ENCODE measurements around the gene ZNF2. TPM values are rescaled to one million over a fixed set of nuclear protein-coding genes. Genes with fewer than 3 reads are reported as not detected.
"Not testable (repeated sequence)": the region's sequence is repeated elsewhere in the genome, so short reads cannot be mapped to it uniquely, and the experiment has no call there.

Gene ZNF2
- total RNA-seq, 3 donors from 2014 or later = 2.5 to 7.0 (median 2.9) TPM

GRCh38 chr2:95181774-95182173 lies 16.2 kb downstream of the ZNF2 start:
- intact Hi-C loops (cut with DNase I, micrococcal nuclease) = no loop called here
- H3K4me1 ChIP-seq (ENCODE audit: low read depth) = no peaks in the 10 kb centered on the region
- ATAC-seq = no peak
- H3K4me3 ChIP-seq = no peak overlapping the region
- TF ChIP-seq CTCF (IDR thresholded peaks at IDR 0.05) = no peak
- no peak for DNase-seq
- peaks cover 7% of the 10 kb centered on the region for H3K36me3 ChIP-seq (ENCODE audit: low read depth)
- H3K9me3 ChIP-seq = no peaks in the 10 kb centered on the region

DNA sequence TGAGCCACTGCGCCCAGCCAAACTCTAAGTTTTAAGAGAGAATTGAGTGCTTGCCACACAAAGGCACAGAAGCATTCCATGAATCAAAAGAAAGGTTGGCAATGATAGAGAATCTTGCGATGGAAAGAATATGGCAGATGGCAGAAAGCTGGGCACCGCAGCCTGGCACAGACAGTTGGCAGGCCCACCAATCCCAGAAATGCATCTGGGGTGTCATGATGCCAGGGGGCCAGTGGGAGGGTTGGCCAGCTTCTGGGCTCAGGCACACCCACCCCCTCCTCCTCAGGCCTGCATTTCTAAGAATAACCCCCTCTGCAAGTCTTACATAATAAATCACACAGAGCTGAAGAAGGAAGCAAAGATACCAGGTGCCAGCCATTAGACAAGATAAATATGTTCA lies 19.6 kb downstream of the ZNF2 start:
- DNase-seq = no peak
- Histone ChIP-seq H3K4me1 (ENCODE audit: low read depth) (no peaks in the 10 kb centered on the region), H3K36me3 (ENCODE audit: low read depth) (peaks cover 5% of the 10 kb centered on the region), H3K4me3 (no peak overlapping the region), H3K9me3 (no peaks in the 10 kb centered on the region)
- intact Hi-C loops (cut with DNase I, micrococcal nuclease) = no loop called here
- ATAC-seq = no peak
- no peak for TF ChIP-seq CTCF (IDR thresholded peaks at IDR 0.05)

- TF ChIP-seq CTCF (IDR thresholded peaks at IDR 0.05) = no peak
- Histone ChIP-seq H3K4me1 (ENCODE audit: low read depth) (no peaks in the 10 kb centered on the region), H3K36me3 (ENCODE audit: low read depth) (no peaks in the 10 kb centered on the region), H3K9me3 (no peaks in the 10 kb centered on the region), H3K4me3 (no peak overlapping the region)
- no peak for DNase-seq
- intact Hi-C loops (cut with DNase I, micrococcal nuclease) = no loop called here
- ATAC-seq = no peak
Measured at GRCh38 chr2:95185973-95186372, 20.4 kb downstream of the ZNF2 start.

DNA sequence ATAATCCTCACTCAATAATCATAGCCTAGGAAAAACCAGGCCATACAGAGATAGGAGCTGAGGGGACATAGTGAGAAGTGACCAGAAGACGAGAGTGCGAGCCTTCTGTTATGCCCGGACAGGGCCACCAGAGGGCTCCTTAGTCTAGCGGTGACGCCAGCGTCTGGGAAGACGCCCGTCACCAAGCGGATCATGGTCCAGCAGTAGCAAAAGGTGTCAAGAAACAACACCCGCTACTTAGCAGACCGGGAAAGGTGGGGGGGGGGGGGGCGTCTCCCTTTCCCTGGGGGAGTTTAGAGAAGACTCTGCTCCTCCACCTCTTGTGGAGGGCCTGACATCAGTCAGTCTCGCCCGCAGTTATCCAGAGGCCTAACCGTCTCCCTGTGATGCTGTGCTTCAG lies 27.3 kb downstream of the ZNF2 start:
- H3K4me1 ChIP-seq (ENCODE audit: low read depth); H3K36me3 ChIP-seq (ENCODE audit: low read depth); ATAC-seq; intact Hi-C loops (cut with DNase I, micrococcal nuclease); H3K4me3 ChIP-seq; H3K9me3 ChIP-seq: not testable (repeated sequence)
- DNase-seq = peak in 2 of 3 donors; percentile 77 to 80

DNA sequence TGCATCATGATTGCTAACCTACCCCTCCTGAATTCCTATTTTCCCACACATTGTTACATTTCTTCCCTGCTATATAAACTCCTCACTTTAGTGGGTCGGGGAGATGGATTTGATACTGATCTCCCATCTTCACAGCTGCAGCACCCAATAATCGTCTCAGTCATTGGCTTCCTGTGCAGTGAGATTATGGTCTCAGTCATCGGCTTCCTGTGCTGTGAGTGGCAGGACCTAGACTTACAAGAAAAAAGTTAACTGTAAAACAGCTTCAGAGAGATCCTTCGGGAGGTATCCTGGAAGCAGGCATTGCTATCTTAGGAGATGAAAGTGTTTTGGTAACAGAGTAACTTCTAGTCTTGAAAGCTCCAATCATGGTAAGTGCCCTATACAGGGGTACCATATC lies 38.3 kb downstream of the ZNF2 start:
- H3K9me3 ChIP-seq = no peaks in the 10 kb centered on the region
- no peaks in the 10 kb centered on the region for H3K36me3 ChIP-seq (ENCODE audit: low read depth)
- H3K4me1 ChIP-seq (ENCODE audit: low read depth) = peaks cover 6% of the 10 kb centered on the region
- no peak for TF ChIP-seq CTCF (IDR thresholded peaks at IDR 0.05)
- intact Hi-C loops (cut with DNase I, micrococcal nuclease) = no loop called here
- H3K4me3 ChIP-seq = no peak overlapping the region
- no peak for ATAC-seq
- no peak for DNase-seq

DNA sequence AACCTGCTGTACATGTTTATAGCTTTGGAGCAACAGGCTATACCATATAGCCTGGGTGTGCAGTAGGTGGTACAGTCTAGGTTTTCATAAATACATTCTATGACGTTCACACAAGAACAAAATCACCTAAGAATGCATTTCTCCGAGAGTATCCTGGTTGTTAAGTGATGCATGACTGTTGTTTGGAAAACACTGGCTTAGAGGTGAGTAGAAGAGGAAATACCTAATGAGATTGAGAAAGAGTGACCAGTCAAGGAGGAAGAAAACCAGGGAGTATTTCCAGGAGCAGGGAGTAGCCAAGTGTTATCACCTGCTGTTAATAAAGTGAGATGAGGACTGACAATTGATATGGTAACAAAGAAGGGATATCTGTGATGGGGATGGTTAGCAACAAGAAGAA lies 38.8 kb downstream of the ZNF2 start:
- ATAC-seq = no peak
- Histone ChIP-seq H3K4me1 (ENCODE audit: low read depth) (peaks cover 6% of the 10 kb centered on the region), H3K36me3 (ENCODE audit: low read depth) (no peaks in the 10 kb centered on the region), H3K9me3 (no peaks in the 10 kb centered on the region), H3K4me3 (no peak overlapping the region)
- intact Hi-C loops (cut with DNase I, micrococcal nuclease) = no loop called here
- no peak for DNase-seq
- TF ChIP-seq CTCF (IDR thresholded peaks at IDR 0.05) = no peak
